Body of pancreas (tissue), 4 donors: Measurements from ENCODE around the gene DUSP23.

ENCODE experiments used
- CTCF ChIP-seq, 7 experiments: fragments of 450-650 bp in 4 of 7; fragments of 200-600 bp in 3 of 7; sonication (generic) in 3 of 7; IDR thresholded peaks; one replicate each; pipeline ENCODE4 v1.5.1; 2016 to 2019; ENCODE audit warnings: antibody characterized with exemption in 7 of 7
- POLR2A ChIP-seq, 3 donors: fragments of 450-650 bp; IDR thresholded peaks; one replicate each; pipeline ENCODE4 v1.6.1; 2016; ENCODE audit warnings: antibody characterized with exemption in 3 of 3, mild to moderate bottlenecking in 2 of 3

- no peak for TF ChIP-seq CTCF (IDR thresholded peaks at IDR 0.05)
- TF ChIP-seq POLR2A (IDR thresholded peaks at IDR 0.05): no peak
Observed at GRCh38 chr1:159804924-159805323, 24.2 kb downstream of the DUSP23 start.
